H1 (cell line): Measurements from ENCODE around the gene CD4. TPM values are rescaled to one million over a fixed set of nuclear protein-coding genes. Genes with fewer than 3 reads are reported as not detected.

ENCODE experiments used
- CTCF ChIA-PET: fragments of 300-600 bp; sonication (Branson Sonifier 250); formaldehyde crosslinking; loops from one replicate; lab custom pipeline; 2021; ENCODE audit not compliant: partially characterized antibody; lab: Charles Lee
- POLR2A ChIA-PET: fragments of 300-600 bp; sonication (Branson Sonifier 250); formaldehyde crosslinking; loops from one replicate; lab custom pipeline; 2021; ENCODE audit warnings: inconsistent platforms; ENCODE audit not compliant: partially characterized antibody; lab: Charles Lee
- DNase-seq, 2 experiments: peaks; one replicate each; pipeline versions ENCODE4 v3.0.0 to v3.0.0-alpha.2; 2010 to 2022; ENCODE audit warnings: low spot score in 2 of 2, low read depth in 1 of 2, mixed read lengths in 1 of 2
- FAIRE-seq: peaks from 2 replicates; lab custom pipeline; 2011; peaks lifted over from hg19 to GRCh38; lab: Jason Lieb, UNC
- H2AFZ ChIP-seq: 2 replicates; pipeline ENCODE4 v1.8.1; 2012; ENCODE audit warnings: low read length, inconsistent platforms
- H2AK5ac ChIP-seq: 2 replicates; pipeline ENCODE4 v1.6.1; 2013; ENCODE audit warnings: low read depth, low read length
- H2BK120ac ChIP-seq: replicated peaks from 2 replicates; pipeline ENCODE3; 2013; ENCODE audit warnings: low read depth, low read length, inconsistent platforms
- H2BK12ac ChIP-seq: 2 replicates; pipeline ENCODE4 v1.6.1; 2013; ENCODE audit warnings: low read depth, low read length
- H2BK15ac ChIP-seq: 2 replicates; pipeline ENCODE4 v1.6.1; 2013; ENCODE audit warnings: low read length
- H2BK20ac ChIP-seq: 2 replicates; pipeline ENCODE4 v1.6.1; 2013; ENCODE audit warnings: low read length
- H2BK5ac ChIP-seq: 2 replicates; pipeline ENCODE4 v1.6.1; 2013; ENCODE audit warnings: low read depth, low read length
- H3K14ac ChIP-seq: 2 replicates; pipeline ENCODE4 v1.6.1; 2013; ENCODE audit warnings: inconsistent platforms; ENCODE audit not compliant: insufficient read length
- H3K18ac ChIP-seq: 2 replicates; pipeline ENCODE4 v1.6.1; 2013; ENCODE audit warnings: low read length; ENCODE audit errors: extremely low read depth
- H3K23ac ChIP-seq: 2 replicates; pipeline ENCODE4 v1.6.1; 2013; ENCODE audit warnings: inconsistent platforms; ENCODE audit not compliant: insufficient read length
- H3K23me2 ChIP-seq: 2 replicates; pipeline ENCODE4 v1.6.1; 2013; ENCODE audit warnings: low read depth, low read length
- H3K27ac ChIP-seq: 2 replicates; pipeline ENCODE4 v1.6.1; 2011; ENCODE audit warnings: low read depth, low read length, inconsistent platforms
- H3K27me3 ChIP-seq, 4 experiments: replicated peaks in 1 of 4; 1 replicate in 1 of 4; 2 replicates in 3 of 4; pipeline versions ENCODE4 v1.6.1 to v1.8.1; 2011 to 2013; ENCODE audit warnings: low read length in 3 of 4, mild to moderate bottlenecking in 3 of 4, inconsistent platforms in 2 of 4, mixed read lengths in 2 of 4, moderate library complexity in 1 of 4; ENCODE audit not compliant: control insufficient read depth in 3 of 4, insufficient read depth in 3 of 4; ENCODE audit errors: extremely low read depth in 1 of 4
- H3K36me3 ChIP-seq, 4 experiments: 2 replicates each; pipeline versions ENCODE4 v1.6.1 to v1.8.1; 2011 to 2013; ENCODE audit warnings: mild to moderate bottlenecking in 4 of 4, low read length in 3 of 4, moderate library complexity in 2 of 4, control low read depth in 1 of 4, inconsistent platforms in 1 of 4; ENCODE audit not compliant: insufficient read depth in 4 of 4, control insufficient read depth in 2 of 4
- H3K4ac ChIP-seq: replicated peaks from 2 replicates; pipeline ENCODE3; 2013; ENCODE audit warnings: low read length, low read depth, mixed read lengths, inconsistent platforms; ENCODE audit not compliant: insufficient read length
- H3K4me1 ChIP-seq, 4 experiments: replicated peaks in 1 of 4; 1 replicate in 1 of 4; 2 replicates in 3 of 4; pipeline versions ENCODE4 v1.6.1 to v1.8.1; 2011 to 2013; ENCODE audit warnings: low read length in 3 of 4, inconsistent platforms in 2 of 4, mixed read lengths in 1 of 4; ENCODE audit not compliant: insufficient read depth in 4 of 4, control insufficient read depth in 3 of 4
- H3K4me2 ChIP-seq, 2 experiments: 2 replicates each; pipeline versions ENCODE4 v1.6.1 to v1.8.1; 2011 to 2013; ENCODE audit warnings: low read depth in 2 of 2, low read length in 2 of 2, control low read depth in 1 of 2, inconsistent platforms in 1 of 2, mild to moderate bottlenecking in 1 of 2; ENCODE audit not compliant: insufficient read depth in 1 of 2
- H3K4me3 ChIP-seq, 4 experiments: fragments of 200-600, 300-600 bp in 1 of 4; sonication (generic), shearing (Covaris generic), sonication (Bioruptor Twin) in 1 of 4; 2 replicates each; pipeline versions ENCODE4 v1.5.1 to v1.8.1; 2011 to 2016; ENCODE audit warnings: low read length in 4 of 4, low read depth in 3 of 4, control low read depth in 2 of 4, inconsistent platforms in 2 of 4, mild to moderate bottlenecking in 2 of 4, mixed read lengths in 1 of 4, moderate library complexity in 1 of 4; ENCODE audit not compliant: insufficient read depth in 2 of 4; ENCODE audit errors: extremely low read depth in 1 of 4
- H3K56ac ChIP-seq: replicated peaks from 2 replicates; pipeline ENCODE3; 2013; ENCODE audit warnings: low read depth, mild to moderate bottlenecking, mixed read lengths, low read length, inconsistent platforms; ENCODE audit not compliant: insufficient read length
- H3K79me1 ChIP-seq: 2 replicates; pipeline ENCODE4 v1.6.1; 2013; ENCODE audit warnings: low read depth, low read length, control low read depth
- H3K79me2 ChIP-seq, 2 experiments: 2 replicates each; pipeline versions ENCODE4 v1.6.1 to v1.8.1; 2012 to 2013; ENCODE audit warnings: low read length in 2 of 2, mild to moderate bottlenecking in 2 of 2, inconsistent platforms in 1 of 2; ENCODE audit not compliant: insufficient read depth in 2 of 2, control insufficient read depth in 1 of 2
- H3K9ac ChIP-seq, 4 experiments: replicated peaks in 1 of 4; 1 replicate in 1 of 4; 2 replicates in 3 of 4; pipeline versions ENCODE4 v1.6.1 to v1.8.1; 2011 to 2013; ENCODE audit warnings: low read depth in 3 of 4, low read length in 3 of 4, control low read depth in 2 of 4, mild to moderate bottlenecking in 2 of 4, moderate library complexity in 2 of 4, inconsistent platforms in 1 of 4; ENCODE audit errors: extremely low read depth in 1 of 4
- H3K9me3 ChIP-seq, 2 experiments: 2 replicates each; pipeline versions ENCODE4 v1.6.1 to v1.8.1; 2012 to 2013; ENCODE audit warnings: mild to moderate bottlenecking in 2 of 2, moderate library complexity in 2 of 2, control low read depth in 1 of 2, inconsistent platforms in 1 of 2, low read depth in 1 of 2, low read length in 1 of 2, mixed read lengths in 1 of 2; ENCODE audit not compliant: insufficient read depth in 2 of 2
- H4K20me1 ChIP-seq, 2 experiments: replicated peaks in 1 of 2; 2 replicates each; pipeline versions ENCODE3 to v1.8.1; 2011 to 2013; ENCODE audit warnings: inconsistent platforms in 2 of 2, low read length in 2 of 2, mild to moderate bottlenecking in 1 of 2; ENCODE audit not compliant: insufficient read depth in 2 of 2, control insufficient read depth in 1 of 2
- H4K5ac ChIP-seq: 2 replicates; pipeline ENCODE4 v1.6.1; 2013; ENCODE audit warnings: low read length, low read depth, mixed read lengths, inconsistent platforms; ENCODE audit not compliant: insufficient read length
- H4K8ac ChIP-seq: 2 replicates; pipeline ENCODE4 v1.8.0; 2013; ENCODE audit warnings: mild to moderate bottlenecking, moderate library complexity, low read length, inconsistent platforms; ENCODE audit not compliant: insufficient read depth; ENCODE audit errors: extremely low read depth
- H4K91ac ChIP-seq: replicated peaks from 2 replicates; pipeline ENCODE3; 2013; ENCODE audit warnings: low read length, mixed read lengths, inconsistent platforms; ENCODE audit not compliant: insufficient read length
- CBX5 ChIP-seq: fragments of 300-800, 300-1000 bp; sonication (generic); IDR thresholded peaks from 2 replicates; pipeline ENCODE4 v1.7.1; 2016; ENCODE audit warnings: antibody characterized with exemption, low read length, low read depth
- CBX8 ChIP-seq: fragments of 300-800, 300-1000 bp; sonication (generic); IDR thresholded peaks from 2 replicates; pipeline ENCODE4 v1.7.1; 2016; ENCODE audit warnings: low read depth, low read length, borderline replicate concordance
- CHD1 ChIP-seq: IDR thresholded peaks from 2 replicates; pipeline ENCODE4 v1.6.1; 2012; ENCODE audit warnings: low read depth, low read length, improper control_type of control experiment
- EP300 ChIP-seq, 2 experiments: IDR thresholded peaks; 1 replicate in 1 of 2; 2 replicates in 1 of 2; pipeline ENCODE4 v1.6.1; 2011 to 2012; ENCODE audit warnings: low read depth in 2 of 2, low read length in 2 of 2, mild to moderate bottlenecking in 2 of 2, borderline replicate concordance in 1 of 2, inconsistent platforms in 1 of 2, moderate library complexity in 1 of 2
- EZH2 ChIP-seq: fragments of 200-600 bp; sonication (generic); IDR thresholded peaks from 2 replicates; pipeline ENCODE4 v1.7.1; 2012; ENCODE audit warnings: low read depth, mild to moderate bottlenecking, moderate library complexity, low read length, inconsistent platforms; ENCODE audit not compliant: severe bottlenecking
- JUND ChIP-seq: IDR thresholded peaks from 2 replicates; pipeline ENCODE4 v1.6.1; 2011; ENCODE audit warnings: mild to moderate bottlenecking, improper control_type of control experiment, low read length
- POLR2A ChIP-seq, 2 experiments: IDR thresholded peaks; 1 replicate in 1 of 2; 2 replicates in 1 of 2; pipeline ENCODE4 v1.6.1; 2011; ENCODE audit warnings: low read depth in 2 of 2, low read length in 2 of 2, mild to moderate bottlenecking in 2 of 2; ENCODE audit errors: control extremely low read depth in 1 of 2
- SIN3A ChIP-seq, 2 experiments: IDR thresholded peaks in 1 of 2; conservative IDR thresholded peaks in 1 of 2; 2 replicates each; pipeline ENCODE4 v1.6.1; 2011 to 2012; ENCODE audit warnings: low read length in 2 of 2, improper control_type of control experiment in 1 of 2, low read depth in 1 of 2, mild to moderate bottlenecking in 1 of 2
- SP1 ChIP-seq: IDR thresholded peaks from 2 replicates; pipeline ENCODE4 v1.6.1; 2011; ENCODE audit warnings: low read depth, low read length
- YY1 ChIP-seq: IDR thresholded peaks from 2 replicates; pipeline ENCODE4 v1.6.1; 2011; ENCODE audit warnings: low read depth, mild to moderate bottlenecking, low read length
- WGBS, 2 experiments: shearing (Covaris generic) in 1 of 2; methylation state at CpG; one replicate each; pipeline versions ENCODE4 v1.1.6 to v1.1.7; 2013 to 2015; ENCODE audit warnings: low lambda C conversion rate in 2 of 2, mixed read lengths in 2 of 2, inconsistent platforms in 1 of 2, low coverage in 1 of 2, missing lambda C conversion rate in 1 of 2; ENCODE audit not compliant: insufficient replicate concordance in 2 of 2, insufficient coverage in 1 of 2, insufficient read length in 1 of 2; ENCODE audit errors: extremely low coverage in 1 of 2, missing lambda C conversion rate in 1 of 2; 5-methylcytosine and 5-hydroxymethylcytosine counted together
- polyA plus RNA-seq, 7 experiments: library from polyadenylated mRNA; depleted of rRNA in 3 of 7; stranded (reverse) in 5 of 7; unstranded in 2 of 7; fragments of >200 nt in 5 of 7; fragments of 200-250 nt in 2 of 7; gene quantifications; 1 replicate in 5 of 7; 2 replicates in 1 of 7; 4 replicates in 1 of 7; pipeline versions ENCODE4 v1.2.1 to v1.2.3, GENCODE V29; 2011 to 2013; ENCODE audit warnings: missing spikeins in 2 of 7, mixed read lengths in 2 of 7
- total RNA-seq: library from RNA; stranded (reverse); fragmentation: NEBNext Ultra II Directional; extraction: Animal tissue kit (Norgen Biotek cat#: 25700); gene quantifications from 2 replicates; pipeline ENCODE4 v1.2.1, GENCODE V29; 2021
- TF ChIP-seq, protein P1 (sequence below), 3 experiments: IDR thresholded peaks; 1 replicate in 2 of 3; 2 replicates in 1 of 3; pipeline versions ENCODE4 v1.5.1 to v1.6.1; 2011; ENCODE audit warnings: low read length in 3 of 3, mild to moderate bottlenecking in 3 of 3, inconsistent platforms in 2 of 3, low read depth in 1 of 3, moderate library complexity in 1 of 3; ENCODE audit not compliant: insufficient read depth in 1 of 3; ENCODE audit errors: control extremely low read depth in 1 of 3

CD4 gene
- total and polyA plus RNA-seq, 2 of the 8 experiments (the other 6 are each of a cell fraction or from before 2014, with no cell fraction given) = 3.4 to 5.1 TPM

GRCh38 chr12:6849427-6849826 is 60.1 kb downstream of the CD4 start:
- Histone ChIP-seq H3K4ac (no peak overlapping the region), H3K79me1 (peaks cover 2% of the 10 kb centered on the region), H2BK12ac (no peak overlapping the region), H3K27ac (no peak overlapping the region), H3K9ac (no peak overlapping the region), H4K8ac (no peak overlapping the region), H3K79me2 (peaks cover 0 to 25% of the 10 kb centered on the region in 2 experiments; a peak in 2 of 4 replicates), H3K4me2 (no peak overlapping the region), H4K91ac (no peak overlapping the region), H4K20me1 (peaks cover 0 to 3% of the 10 kb centered on the region in 2 experiments), H3K23me2 (peaks cover 13% of the 10 kb centered on the region), H2BK15ac (no peak overlapping the region), H2BK20ac (no peak overlapping the region), H3K4me3 (no peak overlapping the region), H4K5ac (no peak overlapping the region), H2AK5ac (no peak overlapping the region), H3K56ac (no peak overlapping the region), H3K4me1 (peaks cover 0 to 14% (median 3%) of the 10 kb centered on the region in 4 experiments; a peak in 5 of 7 replicates), H2AFZ (no peak overlapping the region), H3K14ac (no peak overlapping the region), H2BK120ac (no peak overlapping the region), H3K9me3 (no peaks in the 10 kb centered on the region), H2BK5ac (no peak overlapping the region), H3K23ac (no peak overlapping the region), H3K36me3 (peaks cover 12 to 44% (median 33%) of the 10 kb centered on the region in 4 experiments; a peak in 7 of 8 replicates), H3K18ac (no peak overlapping the region), H3K27me3 (no peaks in the 10 kb centered on the region)
- CTCF ChIA-PET = interaction anchor here (1.1 to 19.8 kb wide), 4 partner anchors 16 to 295 kb away, joined by 3 to 292 read pairs (median 7); partner anchors contain the start of genes GNB3, P3H3 and SPSB2
- FAIRE-seq (no peak), DNase-seq (no peak)
- WGBS, 2 experiments = 87% methylated on average over 2 of the region's 2 CpGs; no CpG with 5 or more reads in 1 of the 2 experiments
- POLR2A ChIA-PET = interaction anchor here (0.9 to 25.7 kb wide), 3 partner anchors 18 to 90 kb away, joined by 3 to 588 read pairs (median 388); partner anchors contain the start of genes GNB3, GPR162, P3H3 and SPSB2
- TF ChIP-seq SIN3A (conservative IDR thresholded peaks at IDR 0.05 in 1 of 2, IDR thresholded peaks at IDR 0.05 in 1 of 2; ENCODE audit: low read depth in 1 of 2, low read length in 2 of 2) (no peak), EZH2 (no peak), CHD1 (no peak), CBX8 (no peak), CBX5 (no peak), JUND (no peak), SP1 (no peak), POLR2A (IDR thresholded peaks at IDR 0.05; ENCODE audit: control extremely low read depth in 1 of 2, low read depth in 2 of 2, low read length in 2 of 2) (no peak), YY1 (no peak), EP300 (IDR thresholded peaks at IDR 0.05; ENCODE audit: borderline replicate concordance in 1 of 2, low read depth in 2 of 2, low read length in 2 of 2) (no peak)
- TF ChIP-seq, protein P1, sequence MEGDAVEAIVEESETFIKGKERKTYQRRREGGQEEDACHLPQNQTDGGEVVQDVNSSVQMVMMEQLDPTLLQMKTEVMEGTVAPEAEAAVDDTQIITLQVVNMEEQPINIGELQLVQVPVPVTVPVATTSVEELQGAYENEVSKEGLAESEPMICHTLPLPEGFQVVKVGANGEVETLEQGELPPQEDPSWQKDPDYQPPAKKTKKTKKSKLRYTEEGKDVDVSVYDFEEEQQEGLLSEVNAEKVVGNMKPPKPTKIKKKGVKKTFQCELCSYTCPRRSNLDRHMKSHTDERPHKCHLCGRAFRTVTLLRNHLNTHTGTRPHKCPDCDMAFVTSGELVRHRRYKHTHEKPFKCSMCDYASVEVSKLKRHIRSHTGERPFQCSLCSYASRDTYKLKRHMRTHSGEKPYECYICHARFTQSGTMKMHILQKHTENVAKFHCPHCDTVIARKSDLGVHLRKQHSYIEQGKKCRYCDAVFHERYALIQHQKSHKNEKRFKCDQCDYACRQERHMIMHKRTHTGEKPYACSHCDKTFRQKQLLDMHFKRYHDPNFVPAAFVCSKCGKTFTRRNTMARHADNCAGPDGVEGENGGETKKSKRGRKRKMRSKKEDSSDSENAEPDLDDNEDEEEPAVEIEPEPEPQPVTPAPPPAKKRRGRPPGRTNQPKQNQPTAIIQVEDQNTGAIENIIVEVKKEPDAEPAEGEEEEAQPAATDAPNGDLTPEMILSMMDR (IDR thresholded peaks at IDR 0.05; ENCODE audit: control extremely low read depth in 1 of 3, insufficient read depth in 1 of 3, low read depth in 1 of 3, low read length in 3 of 3) = no peak
